ENCODE results near the gene TAF1C. TPM values are rescaled to one million over a fixed set of nuclear protein-coding genes. Genes with fewer than 3 reads are reported as not detected.

The TAF1C gene
- total and polyA plus RNA-seq, 2 donors from 2014 or later, result 24.7 to 64.7 TPM

DNA sequence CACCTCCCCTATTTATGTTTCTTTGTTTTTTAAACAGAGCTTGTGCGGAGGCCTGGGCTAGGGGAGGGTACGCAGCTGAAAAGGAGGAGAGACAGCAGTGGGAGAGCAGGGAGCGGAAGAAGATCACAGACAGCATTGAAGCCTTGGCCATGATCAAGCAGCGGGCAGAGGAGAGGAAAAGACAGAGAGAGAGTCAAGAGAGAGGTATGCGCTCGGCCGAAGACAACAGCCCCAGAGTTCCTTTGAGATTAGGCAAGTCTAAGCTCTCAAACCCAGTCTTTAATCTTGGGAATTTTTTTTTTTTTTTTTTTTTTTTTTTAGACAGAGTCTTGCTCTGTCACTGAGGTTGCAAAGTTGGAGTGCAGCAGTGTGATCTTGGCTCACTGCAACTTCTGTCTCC lies 21.1 kb downstream of the TAF1C start:
- no peak for FAIRE-seq
- H3K4me1 ChIP-seq (ENCODE audit: control insufficient read depth in 2 of 3, insufficient read depth in 2 of 3, low read depth in 1 of 3, low read length in 3 of 3), result no peaks in the 10 kb centered on the region
- no peak overlapping the region for H3K9ac ChIP-seq (ENCODE audit: low read length in 3 of 3)
- TF ChIP-seq, protein P1, sequence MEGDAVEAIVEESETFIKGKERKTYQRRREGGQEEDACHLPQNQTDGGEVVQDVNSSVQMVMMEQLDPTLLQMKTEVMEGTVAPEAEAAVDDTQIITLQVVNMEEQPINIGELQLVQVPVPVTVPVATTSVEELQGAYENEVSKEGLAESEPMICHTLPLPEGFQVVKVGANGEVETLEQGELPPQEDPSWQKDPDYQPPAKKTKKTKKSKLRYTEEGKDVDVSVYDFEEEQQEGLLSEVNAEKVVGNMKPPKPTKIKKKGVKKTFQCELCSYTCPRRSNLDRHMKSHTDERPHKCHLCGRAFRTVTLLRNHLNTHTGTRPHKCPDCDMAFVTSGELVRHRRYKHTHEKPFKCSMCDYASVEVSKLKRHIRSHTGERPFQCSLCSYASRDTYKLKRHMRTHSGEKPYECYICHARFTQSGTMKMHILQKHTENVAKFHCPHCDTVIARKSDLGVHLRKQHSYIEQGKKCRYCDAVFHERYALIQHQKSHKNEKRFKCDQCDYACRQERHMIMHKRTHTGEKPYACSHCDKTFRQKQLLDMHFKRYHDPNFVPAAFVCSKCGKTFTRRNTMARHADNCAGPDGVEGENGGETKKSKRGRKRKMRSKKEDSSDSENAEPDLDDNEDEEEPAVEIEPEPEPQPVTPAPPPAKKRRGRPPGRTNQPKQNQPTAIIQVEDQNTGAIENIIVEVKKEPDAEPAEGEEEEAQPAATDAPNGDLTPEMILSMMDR (IDR thresholded peaks at IDR 0.05; ENCODE audit: borderline replicate concordance, extremely low read depth, insufficient read depth), result no peak
- H3K27me3 ChIP-seq (ENCODE audit: control insufficient read depth, insufficient read depth, low read length), result no peaks in the 10 kb centered on the region
- H3K4me3 ChIP-seq (ENCODE audit: low read length in 3 of 3), result no peak overlapping the region
- DNase-seq, result no peak
- intact Hi-C loops (cut with DNase I), result no loop called here
- no peaks in the 10 kb centered on the region for H3K9me3 ChIP-seq (ENCODE audit: control insufficient read depth in 2 of 3, insufficient read depth in 1 of 3, low read length in 3 of 3)
- H3K36me3 ChIP-seq (ENCODE audit: control insufficient read depth in 2 of 3, insufficient read depth in 3 of 3, low read length in 3 of 3), result no peaks in the 10 kb centered on the region
- no peak overlapping the region for H3K27ac ChIP-seq (ENCODE audit: low read depth in 2 of 2, low read length in 2 of 2)

DNA sequence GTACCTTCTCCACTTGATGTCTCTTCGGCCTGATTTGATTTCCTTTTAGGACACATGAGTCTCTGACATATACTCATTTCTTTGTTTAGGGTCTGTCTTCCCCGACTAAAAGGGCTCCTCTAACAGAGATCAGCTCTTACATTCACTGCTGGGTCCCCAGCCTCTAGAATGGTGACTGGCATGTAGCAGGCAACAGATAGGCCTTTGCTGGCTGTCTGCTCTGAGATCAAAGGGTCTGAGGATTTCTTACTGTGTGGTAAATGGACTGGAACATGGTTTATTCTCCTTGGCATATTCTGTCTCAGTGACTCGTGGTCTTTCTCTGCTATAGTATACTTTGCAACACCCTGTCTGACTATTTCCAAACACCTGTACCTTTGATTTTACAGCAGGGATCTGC lies 25.1 kb downstream of the TAF1C start:
- FAIRE-seq (no peak), DNase-seq (peak in 3 of 5 donors; percentile 57 to 89 (median 78))
- no peaks in the 10 kb centered on the region for H3K27me3 ChIP-seq (ENCODE audit: control insufficient read depth, insufficient read depth, low read length)
- TF ChIP-seq, protein P1 (IDR thresholded peaks at IDR 0.05; ENCODE audit: borderline replicate concordance, extremely low read depth, insufficient read depth), result no peak
- H3K9me3 ChIP-seq (ENCODE audit: control insufficient read depth in 2 of 3, insufficient read depth in 1 of 3, low read length in 3 of 3), result no peaks in the 10 kb centered on the region
- H3K9ac ChIP-seq (ENCODE audit: low read length in 3 of 3), result no peak overlapping the region
- no peak overlapping the region for H3K27ac ChIP-seq (ENCODE audit: low read depth in 2 of 2, low read length in 2 of 2)
- H3K4me3 ChIP-seq (ENCODE audit: low read length in 3 of 3), result no peak overlapping the region
- no peaks in the 10 kb centered on the region for H3K36me3 ChIP-seq (ENCODE audit: control insufficient read depth in 2 of 3, insufficient read depth in 3 of 3, low read length in 3 of 3)
- no peaks in the 10 kb centered on the region for H3K4me1 ChIP-seq (ENCODE audit: control insufficient read depth in 2 of 3, insufficient read depth in 2 of 3, low read depth in 1 of 3, low read length in 3 of 3)
- intact Hi-C loops (cut with DNase I), result no loop called here

DNA sequence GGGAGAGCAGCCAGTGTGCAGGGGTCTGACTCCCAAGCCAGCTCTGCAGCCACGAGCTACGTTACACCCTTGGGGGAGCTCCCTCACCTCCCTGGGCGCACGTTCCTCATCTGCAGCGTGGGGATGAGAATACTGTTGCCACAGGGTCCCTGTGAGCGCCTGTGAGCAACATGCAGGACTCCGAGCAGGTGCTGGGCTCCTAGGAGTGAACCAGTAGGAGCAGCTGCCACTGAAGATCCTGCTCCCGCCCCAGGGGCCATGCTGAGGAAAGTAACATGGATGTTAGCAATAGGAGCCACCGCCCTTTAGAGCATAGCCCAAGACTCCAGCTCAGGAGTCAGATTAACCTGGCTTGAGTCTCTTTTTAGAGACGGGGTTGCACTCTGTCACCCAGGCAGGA lies 25.8 kb downstream of the TAF1C start:
- no peaks in the 10 kb centered on the region for H3K27me3 ChIP-seq (ENCODE audit: control insufficient read depth, insufficient read depth, low read length)
- FAIRE-seq, result no peak

More for the DNA sequence above, 25.8 kb downstream of the TAF1C start:
- intact Hi-C loops (cut with DNase I), result no loop called here
- H3K4me1 ChIP-seq (ENCODE audit: control insufficient read depth in 2 of 3, insufficient read depth in 2 of 3, low read depth in 1 of 3, low read length in 3 of 3), result no peaks in the 10 kb centered on the region
- H3K36me3 ChIP-seq (ENCODE audit: control insufficient read depth in 2 of 3, insufficient read depth in 3 of 3, low read length in 3 of 3), result no peaks in the 10 kb centered on the region
- no peak overlapping the region for H3K9ac ChIP-seq (ENCODE audit: low read length in 3 of 3)
- DNase-seq, result no peak
- H3K4me3 ChIP-seq (ENCODE audit: low read length in 3 of 3), result no peak overlapping the region
- no peak overlapping the region for H3K27ac ChIP-seq (ENCODE audit: low read depth in 2 of 2, low read length in 2 of 2)
- TF ChIP-seq, protein P1 (IDR thresholded peaks at IDR 0.05; ENCODE audit: borderline replicate concordance, extremely low read depth, insufficient read depth), result no peak
- H3K9me3 ChIP-seq (ENCODE audit: control insufficient read depth in 2 of 3, insufficient read depth in 1 of 3, low read length in 3 of 3), result no peaks in the 10 kb centered on the region
